HG02588 (cell line): Measurements from ENCODE around the gene YIPF5.

Source experiments
- ATAC-seq: cut with Tn5 transposase; IDR thresholded peaks from one replicate; pipeline ENCODE4 v1.9.1; 2021; ENCODE audit warnings: mild to moderate bottlenecking, moderate library complexity; ENCODE audit not compliant: unreplicated experiment

Gene YIPF5

DNA sequence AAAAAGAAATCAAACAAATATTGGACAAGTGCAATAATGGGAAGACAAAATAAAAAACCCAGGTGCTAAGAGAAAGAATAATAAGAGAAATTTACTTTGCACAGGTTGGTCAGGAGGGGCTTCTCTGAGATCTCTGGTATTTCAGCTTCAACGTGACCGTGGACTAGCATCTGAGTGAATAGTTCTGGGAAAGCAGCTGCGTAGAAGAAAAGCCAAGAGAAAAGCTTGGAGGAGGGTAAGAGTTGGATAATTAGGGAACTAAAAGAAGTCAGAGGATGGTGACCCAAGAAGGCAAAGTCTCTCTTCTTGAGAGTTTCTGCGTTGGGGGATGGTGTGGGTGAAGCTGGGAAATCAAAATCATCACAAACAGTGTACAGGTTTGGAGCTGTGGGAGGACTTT, 41.6 kb downstream of the YIPF5 start:
- ATAC-seq = no peak

- no peak for ATAC-seq
Measured at GRCh38 chr5:144126707-144127106, 43.8 kb downstream of the YIPF5 start.

DNA sequence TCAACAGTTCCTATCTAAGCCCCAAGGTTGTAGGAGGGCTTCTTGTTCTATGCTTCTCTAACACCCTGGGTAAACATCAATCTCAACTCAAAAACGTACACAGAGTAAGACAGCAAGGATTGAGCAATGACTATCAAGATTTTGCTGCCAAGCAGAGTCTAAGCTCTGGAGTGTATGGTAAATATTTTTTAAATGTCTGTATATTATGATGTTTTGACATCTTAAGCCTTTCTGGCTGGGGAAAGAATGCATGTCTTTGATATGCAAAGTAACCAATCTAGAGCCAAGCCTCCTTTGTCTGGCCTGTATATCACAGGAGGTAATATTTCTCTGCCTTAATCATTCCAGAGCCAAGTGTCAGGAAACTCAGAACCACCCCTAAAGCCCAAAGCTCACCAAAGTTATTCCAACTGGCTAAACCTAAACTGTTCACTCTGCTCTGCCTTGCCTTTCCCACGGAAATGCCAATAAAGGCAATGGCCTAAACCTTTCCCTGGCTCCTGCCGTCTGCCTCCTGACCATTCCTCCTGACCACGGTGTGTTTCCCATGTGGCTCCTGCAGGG, 45.2 kb downstream of the YIPF5 start:
- no peak for ATAC-seq

DNA sequence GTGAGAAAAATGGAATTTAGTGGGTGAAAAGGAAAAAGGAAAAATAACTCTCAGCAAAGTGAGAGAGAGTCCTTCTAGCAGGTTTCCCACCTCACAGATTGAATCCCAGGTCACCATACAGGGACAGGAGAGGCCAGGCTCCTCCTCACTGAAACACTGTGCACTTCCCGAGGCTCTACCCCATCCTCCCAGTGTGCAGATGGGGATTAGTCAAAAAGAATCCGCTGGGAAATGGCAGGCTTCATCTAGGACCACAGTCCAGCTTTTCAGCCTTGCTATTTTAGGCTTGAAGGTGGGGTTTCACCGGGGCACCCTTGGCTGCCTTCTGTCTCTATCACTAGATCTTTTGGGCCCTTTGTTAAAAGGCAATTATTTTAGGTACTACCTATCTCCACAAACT, 47.8 kb downstream of the YIPF5 start:
- ATAC-seq = no peak

GRCh38 chr5:144122081-144122480, 48.4 kb downstream of the YIPF5 start:
- no peak for ATAC-seq

- ATAC-seq = no peak
Measured at GRCh38 chr5:144121577-144121976, 48.9 kb downstream of the YIPF5 start.

- ATAC-seq = no peak
Measured at GRCh38 chr5:144120661-144121180, 49.7 kb downstream of the YIPF5 start.

DNA sequence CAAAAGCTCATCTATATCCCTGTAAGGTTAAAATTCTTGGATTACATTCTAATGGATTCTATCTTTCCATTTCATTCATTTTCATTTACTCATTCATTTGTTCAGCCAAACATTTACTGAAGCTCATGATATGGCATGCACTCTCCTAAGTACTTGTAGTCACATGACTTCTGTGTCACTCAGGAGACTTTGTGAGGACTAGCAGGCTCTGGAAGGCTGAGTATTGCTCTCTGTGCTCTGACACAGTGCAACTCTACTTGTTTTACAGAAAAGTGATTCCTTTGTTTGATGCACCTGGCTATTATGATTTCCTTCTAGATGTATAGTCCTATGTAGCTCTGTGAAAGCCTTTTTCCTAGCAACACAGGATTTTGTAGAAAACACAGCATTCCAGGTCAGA, 53.0 kb downstream of the YIPF5 start:
- ATAC-seq = no peak

DNA sequence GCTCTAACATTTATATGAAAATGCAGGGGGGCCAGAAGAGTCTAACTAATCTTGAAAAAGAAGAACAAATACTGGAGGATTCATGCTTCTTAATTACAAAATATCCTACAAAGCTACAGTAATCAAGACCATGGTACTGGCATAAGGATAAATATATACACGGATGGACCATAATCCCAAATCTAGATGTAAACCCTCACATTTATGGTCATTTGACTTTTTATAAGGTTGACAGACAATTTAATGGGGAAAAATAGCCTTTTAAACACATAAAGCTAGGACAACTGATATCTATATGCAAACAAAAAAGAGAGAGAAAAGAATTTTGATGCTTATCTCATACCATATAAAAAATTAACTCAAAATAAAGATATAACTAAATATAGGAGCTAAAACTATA, 55.9 kb downstream of the YIPF5 start:
- ATAC-seq = no peak
